ENCODE data around the gene UBE2D1. TPM values are rescaled to one million over a fixed set of nuclear protein-coding genes. Genes with fewer than 3 reads are reported as not detected.

UBE2D1 gene
- total RNA-seq, 2 experiments from 2014 or later = 10.9 to 12.7 TPM

GRCh38 chr10:58320351-58321049, 14.3 kb upstream of the UBE2D1 start:
- peaks cover 8% of the 10 kb centered on the region for H3K4me1 Mint-ChIP-seq
- no peak overlapping the region for H3K4me3 Mint-ChIP-seq
- no peaks in the 10 kb centered on the region for H3K9me3 Mint-ChIP-seq
- DNase-seq = no peak
- peaks cover 2% of the 10 kb centered on the region for H3K36me3 Mint-ChIP-seq
- POLR2A ChIA-PET = no interaction called here
- H3K27me3 Mint-ChIP-seq = peaks cover 10% of the 10 kb centered on the region
- no peak for ATAC-seq (ENCODE audit: low read depth)
- no peak overlapping the region for H3K27ac Mint-ChIP-seq

GRCh38 chr10:58322072-58322834, 12.6 kb upstream of the UBE2D1 start:
- peaks cover 8% of the 10 kb centered on the region for H3K4me1 Mint-ChIP-seq
- H3K27ac Mint-ChIP-seq = peak overlapping the region; percentile 14
- H3K4me3 Mint-ChIP-seq = peak overlapping the region; percentile 60
- ATAC-seq (ENCODE audit: low read depth) (peak; percentile 66), DNase-seq (no peak)
- no peaks in the 10 kb centered on the region for H3K9me3 Mint-ChIP-seq
- POLR2A ChIA-PET = no interaction called here
- peaks cover 12% of the 10 kb centered on the region for H3K27me3 Mint-ChIP-seq
- H3K36me3 Mint-ChIP-seq = peaks cover 2% of the 10 kb centered on the region

DNA sequence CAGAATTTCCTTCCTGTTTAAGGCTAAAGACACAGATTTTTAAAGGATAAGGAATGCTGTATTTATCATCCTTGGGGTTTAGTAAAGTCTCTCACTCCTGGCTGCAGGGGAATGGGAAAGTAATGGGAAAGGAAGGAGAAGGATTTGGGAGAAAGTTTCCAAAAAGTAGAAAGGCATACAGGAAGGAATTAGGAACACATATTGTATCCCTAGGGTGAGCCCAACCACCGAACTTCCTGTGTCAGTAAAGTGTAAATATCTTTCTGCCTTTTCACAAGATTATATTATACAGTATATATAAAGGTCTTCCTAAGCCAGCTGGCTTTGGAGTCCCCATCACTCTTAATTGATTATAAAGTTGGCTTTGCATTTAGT, 12.0 kb upstream of the UBE2D1 start:
- Mint-ChIP-seq H3K27ac (peak overlapping the region; percentile 1), H3K9me3 (no peaks in the 10 kb centered on the region), H3K27me3 (peaks cover 12% of the 10 kb centered on the region), H3K36me3 (peaks cover 2% of the 10 kb centered on the region), H3K4me3 (peak overlapping the region; percentile 60), H3K4me1 (peaks cover 8% of the 10 kb centered on the region)
- DNase-seq (no peak), ATAC-seq (ENCODE audit: low read depth) (no peak)
- POLR2A ChIA-PET = no interaction called here

GRCh38 chr10:58326967-58327381, 7.8 kb upstream of the UBE2D1 start:
- peaks cover 2% of the 10 kb centered on the region for H3K36me3 Mint-ChIP-seq
- peaks cover 17% of the 10 kb centered on the region for H3K27me3 Mint-ChIP-seq

DNA sequence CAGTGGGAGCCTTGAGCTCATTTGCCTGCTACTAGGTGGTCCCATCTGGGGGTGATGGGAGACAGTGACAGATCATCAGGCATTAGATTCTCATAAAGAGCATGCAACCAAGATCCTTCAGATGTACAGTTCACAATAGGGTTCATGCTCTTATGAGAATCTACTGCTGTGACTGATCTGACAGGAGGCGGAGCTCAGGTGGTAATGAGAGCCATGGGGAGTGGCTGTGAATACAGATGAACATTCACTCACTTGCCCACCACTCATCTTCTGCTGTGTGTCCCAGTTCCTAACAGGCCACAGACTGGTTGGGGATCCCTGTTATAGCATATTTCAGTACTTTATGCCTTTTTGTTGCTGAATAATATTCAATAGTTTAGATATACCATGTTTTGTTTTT, 6.6 kb upstream of the UBE2D1 start:
- no peaks in the 10 kb centered on the region for H3K36me3 Mint-ChIP-seq
- H3K27me3 Mint-ChIP-seq = peaks cover 17% of the 10 kb centered on the region
- no peak overlapping the region for H3K27ac Mint-ChIP-seq
- H3K9me3 Mint-ChIP-seq = no peaks in the 10 kb centered on the region
- POLR2A ChIA-PET = no interaction called here
- no peaks in the 10 kb centered on the region for H3K4me1 Mint-ChIP-seq
- no peak overlapping the region for H3K4me3 Mint-ChIP-seq
- no peak for ATAC-seq (ENCODE audit: low read depth)
- no peak for DNase-seq

More at GRCh38 chr10:58326967-58327381, 7.8 kb upstream of the UBE2D1 start:
- POLR2A ChIA-PET = no interaction called here
- Mint-ChIP-seq H3K27ac (no peak overlapping the region), H3K4me1 (peaks cover 8% of the 10 kb centered on the region), H3K9me3 (no peaks in the 10 kb centered on the region), H3K4me3 (no peak overlapping the region)
- no peak for ATAC-seq (ENCODE audit: low read depth)
- DNase-seq = no peak

GRCh38 chr10:58330431-58330830, 4.4 kb upstream of the UBE2D1 start:
- DNase-seq (no peak), ATAC-seq (ENCODE audit: low read depth) (no peak)
- Mint-ChIP-seq H3K4me3 (no peak overlapping the region), H3K27ac (no peak overlapping the region), H3K9me3 (no peaks in the 10 kb centered on the region), H3K27me3 (peaks cover 17% of the 10 kb centered on the region), H3K36me3 (no peaks in the 10 kb centered on the region), H3K4me1 (peaks cover 5% of the 10 kb centered on the region)
- POLR2A ChIA-PET = no interaction called here

- Mint-ChIP-seq H3K4me1 (peaks cover 16% of the 10 kb centered on the region), H3K27me3 (peaks cover 15% of the 10 kb centered on the region), H3K27ac (no peak overlapping the region), H3K4me3 (no peak overlapping the region), H3K36me3 (peaks cover 2% of the 10 kb centered on the region), H3K9me3 (no peaks in the 10 kb centered on the region)
- DNase-seq = no peak
- ATAC-seq (ENCODE audit: low read depth) = no peak
- POLR2A ChIA-PET = no interaction called here
These were observed 3.2 kb upstream of the UBE2D1 start for GRCh38 chr10:58331646-58332045.

- Mint-ChIP-seq H3K4me3 (peak overlapping the region; percentile 96), H3K27me3 (peaks cover 8% of the 10 kb centered on the region), H3K4me1 (peaks cover 27% of the 10 kb centered on the region), H3K9me3 (no peaks in the 10 kb centered on the region), H3K36me3 (peaks cover 6% of the 10 kb centered on the region), H3K27ac (peak overlapping the region; percentile 71)
- POLR2A ChIA-PET = interaction anchor here (1.0 to 2.1 kb wide), 4 partner anchors 17 to 67 kb away, joined by 3 to 17 read pairs (median 5); partner anchors contain the start of genes CISD1, IPMK and TFAM
- DNase-seq (peak; percentile 45), ATAC-seq (ENCODE audit: low read depth) (peak; percentile 36)
These were observed 650 bp downstream of the UBE2D1 start for GRCh38 chr10:58335306-58336005.

DNA sequence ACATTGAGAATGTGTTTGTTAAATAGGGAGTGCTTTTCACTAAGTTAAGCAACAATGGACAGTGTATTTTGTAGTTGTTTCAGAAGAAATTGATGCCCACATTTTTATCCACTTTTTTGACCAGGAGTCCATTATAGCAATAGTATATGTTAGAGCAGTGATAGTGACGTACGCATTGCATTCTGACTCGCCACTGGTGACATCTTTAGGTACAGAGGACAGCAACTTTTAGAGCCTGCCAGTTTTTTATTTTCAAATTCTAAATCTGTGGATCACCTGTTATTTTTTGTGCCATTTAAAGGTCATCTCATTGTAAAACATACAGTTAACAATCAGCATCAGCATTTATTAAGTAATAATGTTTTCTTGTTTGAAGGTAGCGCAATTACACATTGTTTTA, 1.4 kb downstream of the UBE2D1 start:
- Mint-ChIP-seq H3K4me3 (peak overlapping the region; percentile 96), H3K4me1 (peaks cover 33% of the 10 kb centered on the region), H3K27ac (no peak overlapping the region), H3K36me3 (peaks cover 6% of the 10 kb centered on the region), H3K27me3 (peaks cover 7% of the 10 kb centered on the region), H3K9me3 (no peaks in the 10 kb centered on the region)
- ATAC-seq (ENCODE audit: low read depth) = no peak
- DNase-seq = no peak
- POLR2A ChIA-PET = interaction anchor here (1.1 to 2.1 kb wide), 3 partner anchors 36 to 68 kb away, joined by 3 to 17 read pairs (median 7); partner anchors contain the start of genes CISD1, IPMK and TFAM

DNA sequence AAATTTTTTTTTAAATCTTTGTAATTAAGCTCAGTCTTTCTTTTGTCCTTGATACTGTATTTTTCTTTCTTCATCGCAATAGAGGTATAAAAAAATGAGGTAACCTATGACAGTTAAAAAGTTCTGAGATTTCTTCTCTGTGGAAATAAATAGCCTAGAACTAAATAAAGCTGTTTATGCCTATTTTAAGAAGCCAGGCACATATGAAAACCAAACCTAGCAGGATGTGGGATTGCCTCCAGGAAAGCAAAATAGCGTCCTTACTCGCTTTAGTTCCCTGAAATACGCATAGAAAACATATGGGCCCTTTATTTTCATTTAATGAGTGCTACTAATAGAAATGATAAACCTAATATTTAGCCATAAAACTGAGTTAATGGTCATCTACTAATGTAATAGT, 6.6 kb downstream of the UBE2D1 start:
- H3K4me1 Mint-ChIP-seq = peaks cover 25% of the 10 kb centered on the region
- H3K4me3 Mint-ChIP-seq = no peak overlapping the region
- POLR2A ChIA-PET = no interaction called here
- DNase-seq (no peak), ATAC-seq (ENCODE audit: low read depth) (no peak)
- no peaks in the 10 kb centered on the region for H3K9me3 Mint-ChIP-seq
- no peaks in the 10 kb centered on the region for H3K27me3 Mint-ChIP-seq
- H3K36me3 Mint-ChIP-seq = peaks cover 15% of the 10 kb centered on the region
- no peak overlapping the region for H3K27ac Mint-ChIP-seq

- Mint-ChIP-seq H3K4me1 (peaks cover 21% of the 10 kb centered on the region), H3K36me3 (peaks cover 18% of the 10 kb centered on the region), H3K27me3 (no peaks in the 10 kb centered on the region), H3K27ac (no peak overlapping the region), H3K9me3 (no peaks in the 10 kb centered on the region), H3K4me3 (no peak overlapping the region)
- ATAC-seq (ENCODE audit: low read depth) = no peak
- POLR2A ChIA-PET = interaction anchor here (1.0 kb wide), 1 partner anchor 8 kb away, joined by 3 read pairs; no protein-coding TSS in a partner anchor
- no peak for DNase-seq
These were observed 7.1 kb downstream of the UBE2D1 start for GRCh38 chr10:58341947-58342346.

GRCh38 chr10:58347967-58348366, 13.2 kb downstream of the UBE2D1 start:
- no peaks in the 10 kb centered on the region for H3K27me3 Mint-ChIP-seq
- POLR2A ChIA-PET = no interaction called here
- H3K9me3 Mint-ChIP-seq = no peaks in the 10 kb centered on the region
- ATAC-seq (ENCODE audit: low read depth) = no peak
- H3K36me3 Mint-ChIP-seq = peaks cover 17% of the 10 kb centered on the region
- no peak overlapping the region for H3K27ac Mint-ChIP-seq
- no peak overlapping the region for H3K4me3 Mint-ChIP-seq
- no peak for DNase-seq
- peaks cover 4% of the 10 kb centered on the region for H3K4me1 Mint-ChIP-seq

DNA sequence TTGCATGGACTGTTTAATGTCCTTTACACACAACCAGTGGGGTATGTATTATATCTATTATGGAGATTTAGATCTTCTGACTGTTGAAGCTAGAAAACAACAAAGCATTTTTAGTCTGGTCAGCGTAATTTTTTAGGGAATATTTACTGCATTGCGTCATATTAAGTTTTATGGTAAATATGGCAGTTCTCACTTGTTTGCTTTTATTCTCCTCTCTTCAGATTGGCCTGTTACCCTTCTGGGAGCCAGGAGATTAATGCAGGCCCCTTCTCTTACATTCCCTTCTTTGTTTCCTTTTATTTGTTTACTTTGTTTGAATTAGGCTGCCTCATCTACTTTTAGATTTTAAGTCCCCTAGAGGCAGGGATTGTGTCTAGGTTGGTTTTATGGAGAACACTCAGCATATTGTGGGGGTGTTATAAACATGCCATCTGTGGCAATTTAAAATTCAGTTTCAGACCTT, 13.8 kb downstream of the UBE2D1 start:
- no peaks in the 10 kb centered on the region for H3K9me3 Mint-ChIP-seq
- H3K27me3 Mint-ChIP-seq = no peaks in the 10 kb centered on the region
- H3K27ac Mint-ChIP-seq = no peak overlapping the region
- peaks cover 4% of the 10 kb centered on the region for H3K4me1 Mint-ChIP-seq
- peaks cover 17% of the 10 kb centered on the region for H3K36me3 Mint-ChIP-seq
- DNase-seq = no peak
- POLR2A ChIA-PET = no interaction called here
- H3K4me3 Mint-ChIP-seq = no peak overlapping the region
- no peak for ATAC-seq (ENCODE audit: low read depth)
